Endothelial cell of umbilical vein (primary cell): ENCODE data around the gene TUFM. TPM values are rescaled to one million over a fixed set of nuclear protein-coding genes. Genes with fewer than 3 reads are reported as not detected.

Experiments
- BruUV-seq: library from RNA; stranded (reverse); fragments of 400-500 nt; replicated peaks from 2 replicates; lab custom pipeline; 2021; lab: Mats Ljungman, UMichigan
- CTCF ChIA-PET: fragments of 300-600, 350-600 bp; sonication (Branson Sonifier 250); formaldehyde crosslinking; loops from one replicate; lab custom pipeline; 2021; ENCODE audit warnings: antibody characterized with exemption, inconsistent platforms; lab: Charles Lee
- POLR2A ChIA-PET: fragments of 300-600, 350-600 bp; sonication (Branson Sonifier 250); formaldehyde crosslinking; loops from one replicate; lab custom pipeline; 2021; ENCODE audit warnings: antibody characterized with exemption, inconsistent platforms; lab: Charles Lee
- DNase-seq: peaks from one replicate; pipeline ENCODE4 v3.0.0-alpha.2; 2011; ENCODE audit warnings: low read depth, low spot score
- FAIRE-seq: peaks from 2 replicates; lab custom pipeline; 2011; peaks lifted over from hg19 to GRCh38; lab: Jason Lieb, UNC
- H2AFZ ChIP-seq: 2 replicates; pipeline ENCODE4 v1.6.0; 2012; ENCODE audit warnings: low read depth, low read length, control low read depth, inconsistent platforms
- H3K27ac ChIP-seq: 2 replicates; pipeline ENCODE4 v1.5.1; 2011; ENCODE audit warnings: low read depth, mild to moderate bottlenecking, control low read depth, low read length, moderate library complexity; ENCODE audit not compliant: insufficient read depth
- H3K27me3 ChIP-seq, 2 experiments: 2 replicates each; pipeline versions ENCODE4 v1.6.0 to v1.6.1; 2011; ENCODE audit warnings: low read length in 2 of 2, mixed read lengths in 1 of 2; ENCODE audit not compliant: control insufficient read depth in 2 of 2, insufficient read depth in 2 of 2
- H3K36me3 ChIP-seq, 2 experiments: 2 replicates in 1 of 2; 3 replicates in 1 of 2; pipeline ENCODE4 v1.5.1; 2011; ENCODE audit warnings: low read length in 2 of 2, mild to moderate bottlenecking in 1 of 2, moderate library complexity in 1 of 2; ENCODE audit not compliant: control insufficient read depth in 2 of 2, insufficient read depth in 2 of 2; ENCODE audit errors: extremely low read depth in 1 of 2
- H3K4me1 ChIP-seq: 3 replicates; pipeline ENCODE4 v1.5.1; 2011; ENCODE audit warnings: mild to moderate bottlenecking, low read length; ENCODE audit not compliant: control insufficient read depth, insufficient read depth; ENCODE audit errors: extremely low read depth
- H3K4me2 ChIP-seq: 2 replicates; pipeline ENCODE4 v1.6.1; 2011; ENCODE audit warnings: low read length, control low read depth, mixed read lengths; ENCODE audit not compliant: insufficient read depth
- H3K4me3 ChIP-seq, 3 experiments: fragments of 200-600 bp in 1 of 3; sonication (generic), shearing (Covaris generic) in 1 of 3; replicated peaks in 1 of 3; 2 replicates each; pipeline ENCODE4 v1.5.1; 2011 to 2016; ENCODE audit warnings: control low read depth in 3 of 3, low read length in 3 of 3, mild to moderate bottlenecking in 2 of 3, inconsistent platforms in 1 of 3, low read depth in 1 of 3, moderate library complexity in 1 of 3; ENCODE audit not compliant: insufficient read depth in 1 of 3
- H3K79me2 ChIP-seq: 2 replicates; pipeline ENCODE4 v1.6.0; 2012; ENCODE audit warnings: low read length, inconsistent platforms; ENCODE audit not compliant: control insufficient read depth, insufficient read depth
- H3K9ac ChIP-seq: replicated peaks from 2 replicates; pipeline ENCODE3; 2011; ENCODE audit warnings: low read length, control low read depth; ENCODE audit not compliant: insufficient read depth; ENCODE audit errors: extremely low read depth
- H3K9me1 ChIP-seq: replicated peaks from 3 replicates; pipeline ENCODE4 v1.6.0; 2011; ENCODE audit warnings: mild to moderate bottlenecking, low read length; ENCODE audit not compliant: control insufficient read depth, insufficient read depth; ENCODE audit errors: extremely low read depth
- H3K9me3 ChIP-seq: replicated peaks from 2 replicates; pipeline ENCODE4 v1.5.1; 2012; ENCODE audit warnings: low read length, inconsistent platforms; ENCODE audit not compliant: control insufficient read depth, insufficient read depth
- H4K20me1 ChIP-seq: replicated peaks from 2 replicates; pipeline ENCODE3; 2011; ENCODE audit warnings: mild to moderate bottlenecking, low read length; ENCODE audit not compliant: control insufficient read depth, insufficient read depth; ENCODE audit errors: extremely low read depth
- EZH2 ChIP-seq: IDR thresholded peaks from 2 replicates; pipeline ENCODE4 v1.6.1; 2012; ENCODE audit warnings: borderline replicate concordance, low read depth, mild to moderate bottlenecking, moderate library complexity, low read length, inconsistent platforms; ENCODE audit not compliant: severe bottlenecking
- JUN ChIP-seq: IDR thresholded peaks from 2 replicates; pipeline ENCODE4 v1.6.1; 2011; ENCODE audit warnings: borderline replicate concordance, low read depth; ENCODE audit not compliant: insufficient read length, insufficient read depth
- MAX ChIP-seq: IDR thresholded peaks from 2 replicates; pipeline ENCODE4 v1.6.1; 2011; ENCODE audit not compliant: insufficient read depth, insufficient read length
- MYC ChIP-seq: IDR thresholded peaks from one replicate; pipeline ENCODE4 v1.6.1; 2011; ENCODE audit warnings: mild to moderate bottlenecking, low read depth, low read length
- POLR2A ChIP-seq: IDR thresholded peaks from 2 replicates; pipeline ENCODE4 v1.6.1; 2012; ENCODE audit warnings: low read depth, mild to moderate bottlenecking, control low read depth, low read length
- POLR2AphosphoS5 ChIP-seq: IDR thresholded peaks from 2 replicates; pipeline ENCODE4 v1.6.1; 2012; ENCODE audit warnings: low read depth, mild to moderate bottlenecking, control low read depth, low read length, moderate library complexity; ENCODE audit not compliant: insufficient read depth
- dilution Hi-C: fragments of 300-500 bp; cut with MboI; formaldehyde crosslinking; loops from one replicate; pipeline ENCODE4 v1.15.0; 2019; ENCODE audit warnings: low sequenced_read_pairs; ENCODE audit not compliant: extremely low pct_ligation_motif_present
- intact Hi-C: fragments of 100-400 bp; cut with micrococcal nuclease; formaldehyde crosslinking; loops from one replicate; pipeline ENCODE4 v1.10.0; 2022
- polyA plus RNA-seq, 4 experiments: library from polyadenylated mRNA; depleted of rRNA in 3 of 4; stranded (reverse) in 3 of 4; unstranded in 1 of 4; fragments of >200 nt; gene quantifications; 2 replicates each; pipeline versions ENCODE4 v1.2.1 to v1.2.3, GENCODE V29; 2011 to 2012; ENCODE audit warnings: missing spikeins in 1 of 4
- total RNA-seq: library from RNA; stranded (reverse); gene quantifications from 2 replicates; pipeline ENCODE4 v1.2.3, GENCODE V29; 2021
- TF ChIP-seq, protein P1 (sequence below), 2 donors: IDR thresholded peaks; 1 replicate in 1 of 2; 2 replicates in 1 of 2; pipeline ENCODE4 v1.5.1; 2011; ENCODE audit warnings: low read length in 2 of 2, mild to moderate bottlenecking in 2 of 2, moderate library complexity in 2 of 2, control low read depth in 1 of 2, inconsistent platforms in 1 of 2, low read depth in 1 of 2; ENCODE audit not compliant: insufficient read depth in 1 of 2; ENCODE audit errors: extremely low read depth in 1 of 2

TUFM gene
- total and polyA plus RNA-seq, 2 donors (not counting 3 experiments of a cell fraction or from before 2014, with no cell fraction given): 186 to 227 TPM

DNA sequence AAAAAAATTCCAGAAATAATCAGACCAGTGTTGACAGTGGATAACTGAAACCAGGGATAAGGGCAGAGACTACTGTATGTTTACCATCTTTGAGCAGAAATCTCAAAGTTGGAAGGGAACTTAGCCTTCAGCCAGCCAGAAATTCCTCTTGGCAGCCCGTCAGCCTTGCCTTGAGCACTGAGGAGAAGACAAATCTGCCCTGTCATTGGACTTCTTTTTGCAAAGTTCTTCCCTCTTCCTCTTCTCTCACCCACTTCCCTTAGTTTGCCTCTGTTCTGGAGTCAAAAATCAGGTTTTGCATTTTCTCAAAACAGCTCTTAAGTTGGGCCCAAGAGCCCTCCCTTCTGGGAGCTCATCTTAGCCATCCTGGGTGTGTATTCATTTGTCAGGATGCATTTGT lies 6.2 kb downstream of the TUFM start:
- no peaks in the 10 kb centered on the region for H3K27me3 ChIP-seq
- FAIRE-seq (no peak), DNase-seq (no peak)
- no peaks in the 10 kb centered on the region for H4K20me1 ChIP-seq
- no peak overlapping the region for H3K4me3 ChIP-seq
- H3K9ac ChIP-seq: no peak overlapping the region
- peaks cover 18 to 46% of the 10 kb centered on the region in 2 experiments for H3K36me3 ChIP-seq
- intact Hi-C loops (no loop called here), dilution Hi-C loops (no loop called here)
- no peak overlapping the region for H3K4me2 ChIP-seq
- BruUV-seq: no TSS peak
- H3K9me3 ChIP-seq: no peaks in the 10 kb centered on the region
- TF ChIP-seq, protein P1, sequence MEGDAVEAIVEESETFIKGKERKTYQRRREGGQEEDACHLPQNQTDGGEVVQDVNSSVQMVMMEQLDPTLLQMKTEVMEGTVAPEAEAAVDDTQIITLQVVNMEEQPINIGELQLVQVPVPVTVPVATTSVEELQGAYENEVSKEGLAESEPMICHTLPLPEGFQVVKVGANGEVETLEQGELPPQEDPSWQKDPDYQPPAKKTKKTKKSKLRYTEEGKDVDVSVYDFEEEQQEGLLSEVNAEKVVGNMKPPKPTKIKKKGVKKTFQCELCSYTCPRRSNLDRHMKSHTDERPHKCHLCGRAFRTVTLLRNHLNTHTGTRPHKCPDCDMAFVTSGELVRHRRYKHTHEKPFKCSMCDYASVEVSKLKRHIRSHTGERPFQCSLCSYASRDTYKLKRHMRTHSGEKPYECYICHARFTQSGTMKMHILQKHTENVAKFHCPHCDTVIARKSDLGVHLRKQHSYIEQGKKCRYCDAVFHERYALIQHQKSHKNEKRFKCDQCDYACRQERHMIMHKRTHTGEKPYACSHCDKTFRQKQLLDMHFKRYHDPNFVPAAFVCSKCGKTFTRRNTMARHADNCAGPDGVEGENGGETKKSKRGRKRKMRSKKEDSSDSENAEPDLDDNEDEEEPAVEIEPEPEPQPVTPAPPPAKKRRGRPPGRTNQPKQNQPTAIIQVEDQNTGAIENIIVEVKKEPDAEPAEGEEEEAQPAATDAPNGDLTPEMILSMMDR (IDR thresholded peaks at IDR 0.05; ENCODE audit: extremely low read depth in 1 of 2, insufficient read depth in 1 of 2, low read depth in 1 of 2, low read length in 2 of 2): no peak
- TF ChIP-seq POLR2A (peak; percentile 43), POLR2AphosphoS5 (no peak)
- H3K27ac ChIP-seq: no peak overlapping the region
- ChIA-PET POLR2A (no interaction called here), CTCF (interaction anchor here (0.6 kb wide), 1 partner anchor 104 kb away, joined by 4 read pairs; no protein-coding TSS in a partner anchor)
- no peaks in the 10 kb centered on the region for H3K9me1 ChIP-seq
- H3K79me2 ChIP-seq: peaks cover 9% of the 10 kb centered on the region
- H2AFZ ChIP-seq: no peak overlapping the region
- H3K4me1 ChIP-seq: peaks cover under 1% of the 10 kb centered on the region

GRCh38 chr16:28839004-28839639 lies 7.0 kb downstream of the TUFM start:
- H3K4me1 ChIP-seq: no peaks in the 10 kb centered on the region
- no peak overlapping the region for H3K9ac ChIP-seq
- H3K27me3 ChIP-seq: no peaks in the 10 kb centered on the region
- no TSS peak for BruUV-seq
- POLR2A ChIA-PET: no interaction called here
- no peaks in the 10 kb centered on the region for H4K20me1 ChIP-seq
- H3K4me2 ChIP-seq: no peak overlapping the region
- H3K4me3 ChIP-seq: no peak overlapping the region
- CTCF ChIA-PET: no interaction called here
- no peak overlapping the region for H3K27ac ChIP-seq
- H3K9me3 ChIP-seq: no peaks in the 10 kb centered on the region
- no peaks in the 10 kb centered on the region for H3K9me1 ChIP-seq
- H2AFZ ChIP-seq: no peak overlapping the region
- dilution Hi-C loops: no loop called here
- intact Hi-C loops: no loop called here
- no peak for DNase-seq
- H3K79me2 ChIP-seq: peaks cover 2% of the 10 kb centered on the region
- TF ChIP-seq EZH2: no peak
- TF ChIP-seq JUN: no peak
- TF ChIP-seq POLR2A: no peak
- TF ChIP-seq, protein P1 (IDR thresholded peaks at IDR 0.05; ENCODE audit: extremely low read depth in 1 of 2, insufficient read depth in 1 of 2, low read depth in 1 of 2, low read length in 2 of 2): no peak
- TF ChIP-seq MYC: no peak
- no peak for TF ChIP-seq MAX
- FAIRE-seq: no peak
- peaks cover 16 to 49% of the 10 kb centered on the region in 2 experiments for H3K36me3 ChIP-seq
